Fibroblast of skin of right biceps (primary cell): ENCODE measurements around the gene SUCNR1.
"Not testable (repeated sequence)": the region's sequence is repeated elsewhere in the genome, so short reads cannot be mapped to it uniquely, and the experiment has no call there.

Experiments used
- DNase-seq: peaks from one replicate; pipeline ENCODE4 v3.0.0-alpha.2; 2013

SUCNR1 gene

DNA sequence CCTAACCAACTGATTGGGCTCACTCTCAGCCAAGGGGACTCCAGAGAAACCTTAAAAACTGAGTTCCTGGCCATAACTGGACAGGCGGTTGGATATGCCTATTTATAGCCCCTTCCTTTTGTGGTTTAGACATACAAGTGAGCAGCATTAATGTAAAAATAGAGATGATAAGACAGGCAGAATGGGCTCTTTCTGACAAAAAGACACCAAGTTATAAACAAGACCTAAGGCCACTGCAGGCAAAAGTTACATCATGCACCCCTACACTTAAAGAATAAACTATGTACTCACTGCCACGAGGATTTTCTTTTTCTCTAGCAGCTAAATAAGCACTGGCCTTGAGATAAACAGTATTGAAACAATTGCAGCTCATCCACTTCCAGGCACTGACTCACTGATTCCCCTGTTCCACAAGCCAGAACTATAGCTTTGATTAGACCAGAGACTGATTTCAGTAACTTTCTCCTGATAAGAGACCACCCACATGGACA is 30.1 kb downstream of the SUCNR1 start:
- peak; percentile 76 for DNase-seq

DNA sequence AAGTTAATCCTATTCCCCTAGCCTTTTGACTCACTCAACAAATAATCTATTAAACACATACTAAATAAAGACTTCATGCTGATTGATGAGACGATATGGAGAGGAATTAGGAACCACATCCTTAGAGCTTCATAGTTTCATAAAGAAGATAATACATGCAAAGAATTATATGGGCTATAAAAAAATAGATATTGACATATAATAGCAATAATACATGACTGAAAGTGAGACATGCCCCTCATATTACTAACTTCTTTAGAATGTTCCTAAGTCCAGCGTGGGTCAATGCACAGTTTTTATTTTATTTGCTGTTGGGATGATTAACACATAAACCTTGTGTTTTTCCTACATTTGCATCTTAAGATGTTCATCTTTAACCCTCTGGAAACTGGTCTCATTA is 32.2 kb downstream of the SUCNR1 start:
- DNase-seq = no peak

DNA sequence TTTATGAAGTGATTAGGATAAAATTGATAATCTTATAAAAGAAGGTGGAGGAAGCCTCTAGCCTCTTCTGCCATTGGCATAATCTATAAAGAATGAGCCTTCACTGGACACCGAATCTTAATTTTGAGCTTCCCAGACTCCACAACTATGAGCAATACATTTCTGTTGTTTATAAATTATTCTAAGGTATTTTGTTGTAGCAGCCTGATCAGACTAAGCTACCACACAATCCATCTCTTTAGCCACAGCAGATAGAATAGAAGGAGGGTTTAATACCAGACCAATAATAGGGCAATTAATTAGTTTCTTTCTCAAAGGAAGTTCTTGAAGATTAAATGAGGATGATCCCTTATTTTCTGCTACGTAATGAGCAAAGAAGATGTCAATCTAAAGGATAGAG is 33.3 kb downstream of the SUCNR1 start:
- no peak for DNase-seq

DNA sequence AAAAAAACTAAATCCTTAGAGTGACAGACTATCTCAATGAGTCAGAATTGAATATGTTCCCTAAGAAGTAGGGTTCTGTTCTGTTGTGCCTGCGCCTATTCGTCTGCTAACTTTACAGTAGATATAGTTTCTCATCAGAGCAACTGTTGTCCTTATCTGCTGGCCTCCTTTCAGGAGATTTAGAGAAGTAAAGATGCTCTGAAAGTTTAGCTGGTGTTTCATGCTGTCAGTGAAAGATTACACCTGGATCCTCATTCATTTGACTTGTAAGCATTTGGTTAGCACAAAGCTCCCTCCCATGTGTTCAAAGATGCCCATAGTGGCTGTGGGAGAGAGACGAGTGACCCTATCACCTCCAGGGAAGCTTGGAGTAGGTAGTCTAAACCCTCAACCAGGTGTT is 35.0 kb downstream of the SUCNR1 start:
- no peak for DNase-seq

DNA sequence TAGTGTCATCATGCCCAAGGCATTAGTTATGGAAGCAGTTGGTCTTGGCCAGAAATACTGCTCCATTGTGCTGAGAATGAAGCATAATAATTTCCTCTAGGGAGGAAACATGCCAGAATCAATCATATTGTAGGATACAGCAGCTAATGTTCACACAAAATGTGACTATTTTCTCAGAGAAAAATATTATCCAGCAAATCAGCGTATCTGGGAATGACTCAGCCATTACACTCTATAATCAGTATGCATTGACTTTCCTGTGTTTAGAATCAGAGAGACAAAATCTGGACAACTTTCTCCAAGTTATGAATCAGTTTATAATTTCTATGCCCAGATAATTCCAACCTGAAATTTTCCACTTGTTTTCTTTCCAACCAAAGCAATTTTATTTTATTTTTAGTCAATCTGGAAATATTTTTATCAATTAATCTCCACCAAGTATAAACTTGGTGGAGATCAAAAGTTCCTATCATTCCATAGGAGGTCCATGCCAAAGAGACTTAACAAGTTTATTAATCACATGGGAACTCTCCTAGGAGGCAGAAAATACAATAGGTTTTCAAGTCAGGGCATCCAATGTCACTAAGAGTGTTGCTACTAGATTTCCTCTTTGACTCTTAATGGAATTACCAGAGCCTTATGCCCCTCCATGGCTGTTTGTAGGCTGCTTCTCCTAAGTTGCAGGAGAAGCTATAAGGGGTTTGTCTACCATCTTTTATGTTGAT is 36.4 kb downstream of the SUCNR1 start:
- peak; percentile 85 for DNase-seq

DNA sequence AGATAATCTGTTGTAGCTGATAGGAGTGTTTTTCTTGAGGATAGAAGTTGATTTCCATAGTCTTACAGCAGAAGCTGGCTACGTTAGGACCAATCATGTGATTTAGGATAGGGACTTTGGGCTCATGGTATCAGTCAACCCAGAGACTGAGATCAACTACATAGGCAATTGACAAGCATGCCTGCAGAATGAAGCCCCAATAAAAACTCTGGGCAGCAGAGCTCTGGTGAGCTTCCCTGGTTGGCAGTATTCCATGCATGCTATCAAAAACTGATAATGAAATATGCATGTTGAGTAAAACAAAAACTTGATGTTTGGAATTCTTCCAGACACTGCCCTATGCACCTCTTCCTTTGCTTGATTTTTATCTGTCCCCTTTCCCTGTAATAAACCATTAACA is 38.0 kb downstream of the SUCNR1 start:
- DNase-seq = no peak

DNA sequence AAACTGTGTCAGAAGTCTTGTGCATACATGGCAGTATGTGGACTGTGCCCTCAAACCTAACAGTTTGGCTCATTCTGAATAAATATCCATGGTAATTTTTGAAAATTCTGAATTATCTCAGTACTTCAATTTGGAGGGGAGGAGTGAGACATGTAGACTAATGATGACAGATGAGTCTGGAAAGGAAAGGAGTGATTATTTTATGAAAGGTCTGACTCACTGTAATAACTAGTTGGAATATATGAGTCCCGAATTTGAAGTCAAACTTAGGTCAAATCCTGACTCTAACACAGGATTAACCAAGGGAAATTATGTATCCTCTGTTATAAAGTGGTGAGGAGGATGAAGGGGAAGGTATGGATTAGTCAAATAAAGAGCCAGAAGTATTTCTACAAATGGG is 38.6 kb downstream of the SUCNR1 start:
- DNase-seq = peak; percentile 88

DNA sequence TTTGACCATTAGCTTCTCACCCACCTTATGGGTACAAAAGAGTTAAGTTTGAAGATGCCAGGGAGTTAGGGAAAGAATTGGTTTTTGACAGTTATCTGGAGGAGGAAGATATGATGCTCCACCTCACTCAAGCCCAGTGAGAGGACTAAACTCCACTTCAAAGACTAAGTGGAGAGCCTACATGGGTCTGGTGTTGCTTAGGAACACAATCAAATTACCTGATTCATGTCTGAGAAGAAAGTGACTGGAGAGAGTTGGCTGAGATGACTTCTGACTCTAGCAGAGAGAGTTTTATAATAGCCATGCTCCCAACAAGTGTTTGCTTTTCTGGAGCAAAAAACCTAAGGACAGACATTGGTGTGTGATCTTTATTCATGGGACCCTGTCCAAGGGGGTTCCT is 43.3 kb downstream of the SUCNR1 start:
- no peak for DNase-seq

DNA sequence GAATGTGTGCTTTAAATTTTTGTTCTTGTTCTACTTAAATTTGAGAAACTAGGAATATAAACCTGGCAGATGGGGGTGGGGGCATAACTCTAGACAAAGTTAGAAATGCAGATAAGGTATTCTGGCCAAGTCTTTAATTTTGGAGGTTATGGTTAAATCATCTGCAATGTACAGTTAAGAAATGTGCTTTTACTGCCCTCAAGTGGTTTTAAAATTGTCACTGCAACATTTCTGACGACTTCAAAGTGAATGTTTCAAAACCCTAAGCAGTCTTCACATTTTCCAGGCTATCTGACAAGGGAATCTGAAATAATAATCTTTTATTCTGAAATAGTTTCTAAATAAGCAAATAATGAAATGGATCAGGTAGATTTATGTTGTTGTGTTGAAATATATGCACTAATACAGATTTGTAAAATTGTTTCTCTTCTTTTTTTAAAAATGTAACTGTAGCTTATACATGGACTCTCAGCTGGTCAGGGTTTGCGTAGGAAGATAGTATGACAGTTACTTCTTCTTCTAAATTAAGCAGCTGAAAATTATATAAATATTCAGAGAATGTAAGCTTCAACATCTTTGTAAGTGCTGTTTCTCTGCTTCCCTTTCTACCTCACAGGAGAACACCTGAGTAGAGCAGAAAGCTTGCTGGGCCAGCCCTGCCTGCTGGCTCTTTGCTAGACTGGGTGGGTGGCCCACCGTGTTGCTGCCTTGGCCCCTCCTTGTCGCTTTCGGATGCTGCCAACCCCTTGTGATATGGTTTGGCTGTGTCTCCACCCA is 45.0 kb downstream of the SUCNR1 start:
- DNase-seq = peak; percentile 70

DNA sequence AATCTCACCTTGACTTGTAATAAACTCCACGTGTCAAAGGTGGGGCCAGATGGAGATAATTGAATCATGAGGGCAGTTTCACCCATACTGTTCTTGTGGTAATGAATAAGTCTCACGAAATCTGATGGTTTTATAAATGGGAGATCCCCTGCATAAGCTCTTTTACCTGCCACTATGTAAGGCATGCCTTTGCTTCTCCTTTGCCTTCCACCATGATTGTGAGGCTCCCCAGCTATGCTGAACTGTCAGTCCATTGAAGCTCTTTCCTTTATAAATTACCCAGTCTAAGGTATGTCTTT is 45.5 kb downstream of the SUCNR1 start:
- DNase-seq = no peak

DNA sequence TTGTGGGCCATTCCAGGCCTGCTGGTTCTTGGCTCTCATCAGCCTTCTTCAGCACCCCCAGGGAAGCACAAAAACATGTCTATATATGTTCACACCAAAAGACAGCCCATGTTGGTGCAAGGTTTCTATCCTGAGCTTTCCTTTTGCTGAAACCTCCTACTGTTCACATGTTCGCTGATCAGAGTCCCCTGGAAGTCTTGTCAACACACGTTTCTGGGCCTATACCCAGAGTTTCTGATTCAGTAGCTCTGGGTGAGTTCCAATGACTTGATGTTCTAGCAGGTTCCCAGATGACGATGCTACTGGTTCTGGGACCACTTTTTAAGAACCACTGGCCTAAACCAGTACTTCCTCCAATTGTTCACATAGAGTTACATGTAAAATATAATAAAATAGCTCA is 46.0 kb downstream of the SUCNR1 start:
- no peak for DNase-seq

DNA sequence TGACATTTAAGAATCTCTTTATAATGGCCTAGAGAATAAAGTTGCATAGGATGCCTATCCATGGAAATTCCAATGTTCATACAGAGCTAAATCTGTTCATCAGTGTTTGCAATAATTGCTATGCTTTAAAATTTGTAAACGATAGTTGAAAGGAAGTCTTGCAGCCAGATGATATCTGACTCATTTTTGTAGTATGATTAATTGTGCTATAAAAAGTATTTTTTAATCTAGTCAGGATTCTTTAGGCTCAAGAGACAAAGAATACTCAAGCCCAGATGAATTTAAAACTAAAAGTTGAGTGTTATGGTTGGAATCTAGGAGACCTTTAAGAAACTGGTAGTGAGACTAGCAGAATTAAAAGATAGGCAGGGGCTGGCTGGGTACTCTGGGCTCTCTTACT is 50.5 kb downstream of the SUCNR1 start:
- peak; percentile 84 for DNase-seq

DNA sequence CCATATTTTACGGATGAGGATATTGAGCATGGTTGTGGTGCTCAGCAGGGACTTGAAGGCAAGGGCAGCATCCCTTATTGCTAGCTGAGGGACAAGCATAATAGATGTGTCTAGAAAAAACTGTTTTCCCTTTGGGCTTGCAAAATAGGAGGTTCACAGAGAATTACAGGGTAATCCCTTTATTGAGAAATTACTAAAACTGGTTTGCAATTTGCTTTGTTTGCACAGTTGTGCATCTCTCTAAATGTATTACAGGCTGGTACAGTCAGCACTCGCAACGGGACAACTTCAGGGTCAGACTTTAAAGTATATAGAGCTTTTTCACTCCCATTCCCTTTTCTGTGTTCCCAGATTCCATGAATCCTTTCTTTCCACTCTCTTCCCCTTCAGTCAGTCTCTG is 51.3 kb downstream of the SUCNR1 start:
- DNase-seq = no peak

DNA sequence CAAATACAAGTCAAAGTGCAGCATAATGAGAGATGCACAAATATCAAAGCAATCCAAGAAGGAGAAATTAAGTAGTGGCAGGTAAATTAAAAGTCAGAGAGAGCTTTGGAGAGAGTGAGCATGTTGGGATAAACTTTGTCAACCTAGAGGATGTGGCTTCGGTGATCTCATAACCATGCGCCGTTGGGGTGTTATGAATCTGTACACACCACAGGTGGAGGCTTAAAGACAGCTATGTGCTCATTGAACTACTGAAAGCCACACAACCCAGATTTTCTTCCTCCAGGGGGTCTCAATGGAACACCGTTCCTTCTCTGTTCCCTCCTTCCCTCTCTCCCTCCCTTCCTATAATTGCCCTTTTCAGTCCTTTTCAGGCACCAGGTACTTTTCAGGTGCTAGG is 52.0 kb downstream of the SUCNR1 start:
- peak; percentile 27 for DNase-seq

DNA sequence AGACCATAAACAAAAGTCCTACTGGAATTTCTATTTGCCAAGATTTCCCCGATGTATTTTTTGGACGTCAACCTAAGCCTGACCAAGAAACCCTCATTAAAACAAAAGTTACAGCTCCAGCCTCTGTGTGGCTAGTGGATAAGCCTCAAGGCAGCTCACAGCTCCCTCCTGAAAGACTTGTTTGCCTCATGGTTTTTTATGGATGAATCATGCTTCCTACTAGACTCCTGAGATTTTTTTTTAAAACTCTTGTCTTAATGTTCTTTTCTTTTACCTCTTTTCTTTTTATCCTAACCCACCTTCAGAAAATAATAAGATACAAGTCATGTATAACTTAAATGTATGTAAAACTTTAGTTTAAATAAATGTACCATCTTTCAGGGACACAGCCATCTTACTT is 52.4 kb downstream of the SUCNR1 start:
- DNase-seq = peak; percentile 85

DNA sequence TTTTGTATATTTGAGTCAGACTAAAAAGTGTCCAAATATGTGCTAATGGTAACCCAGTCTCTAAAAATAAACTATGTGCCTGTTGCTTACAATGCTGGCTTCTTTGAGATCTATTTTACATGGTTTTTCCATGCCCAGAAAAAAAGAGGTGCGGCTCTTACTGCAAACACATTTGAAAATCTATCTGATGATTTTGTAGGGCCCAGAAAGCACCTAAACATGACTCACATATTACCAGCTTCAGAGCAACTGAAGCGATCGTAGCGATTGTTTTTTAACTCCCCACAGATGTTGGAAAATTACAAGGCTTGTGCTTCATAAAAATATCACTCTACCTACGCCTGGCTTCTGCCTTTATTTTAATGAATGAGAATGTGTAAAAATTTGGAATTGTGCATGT is 53.5 kb downstream of the SUCNR1 start:
- peak; percentile 73 for DNase-seq

DNA sequence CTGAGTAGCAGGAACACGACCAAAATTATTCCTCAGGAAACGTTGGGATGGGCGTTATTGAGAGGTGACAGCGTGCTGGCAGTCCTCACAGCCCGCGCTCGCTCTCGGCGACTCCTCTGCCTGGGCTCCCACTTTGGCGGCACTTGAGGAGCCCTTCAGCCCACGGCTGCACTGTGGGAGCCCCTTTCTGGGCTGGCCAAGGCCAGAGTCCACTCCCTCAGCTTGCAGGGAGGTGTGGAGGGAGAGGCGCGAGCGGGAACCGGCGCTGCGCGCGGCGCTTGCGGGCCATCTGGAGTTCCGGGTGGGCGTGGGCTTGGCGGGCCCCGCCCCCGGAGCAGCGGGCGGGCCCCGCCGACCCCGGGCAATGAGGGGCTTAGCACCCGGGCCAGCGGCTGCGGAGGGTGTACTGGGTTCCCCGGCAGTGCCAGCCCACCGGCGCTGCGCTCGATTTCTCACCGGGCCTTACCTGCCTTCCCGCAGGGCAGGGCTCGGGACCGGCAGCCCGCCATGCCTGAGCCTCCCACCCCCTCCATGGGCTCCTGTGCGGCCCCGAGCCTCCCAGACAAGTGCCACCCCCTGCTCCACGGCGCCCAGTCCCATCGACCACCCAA is 54.6 kb downstream of the SUCNR1 start:
- DNase-seq = not testable (repeated sequence)

DNA sequence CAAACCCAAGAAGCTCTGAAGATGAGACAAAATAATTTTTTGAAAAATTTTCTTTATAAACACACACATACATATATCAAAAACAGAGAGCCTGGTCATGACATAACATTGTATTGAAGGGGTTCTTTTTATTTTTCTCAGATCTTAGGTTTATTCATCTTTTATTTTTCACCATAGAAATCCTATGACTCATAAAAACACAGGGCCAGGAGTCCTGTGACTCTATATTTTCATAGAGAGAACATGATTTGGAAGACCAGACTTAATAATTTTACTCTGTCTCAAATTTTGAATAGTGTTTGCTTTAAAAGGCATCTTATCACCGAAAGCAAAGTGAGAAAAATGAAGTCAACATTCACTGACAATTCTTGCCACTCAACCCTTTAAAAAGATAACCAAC is 57.7 kb downstream of the SUCNR1 start:
- DNase-seq = peak; percentile 42

DNA sequence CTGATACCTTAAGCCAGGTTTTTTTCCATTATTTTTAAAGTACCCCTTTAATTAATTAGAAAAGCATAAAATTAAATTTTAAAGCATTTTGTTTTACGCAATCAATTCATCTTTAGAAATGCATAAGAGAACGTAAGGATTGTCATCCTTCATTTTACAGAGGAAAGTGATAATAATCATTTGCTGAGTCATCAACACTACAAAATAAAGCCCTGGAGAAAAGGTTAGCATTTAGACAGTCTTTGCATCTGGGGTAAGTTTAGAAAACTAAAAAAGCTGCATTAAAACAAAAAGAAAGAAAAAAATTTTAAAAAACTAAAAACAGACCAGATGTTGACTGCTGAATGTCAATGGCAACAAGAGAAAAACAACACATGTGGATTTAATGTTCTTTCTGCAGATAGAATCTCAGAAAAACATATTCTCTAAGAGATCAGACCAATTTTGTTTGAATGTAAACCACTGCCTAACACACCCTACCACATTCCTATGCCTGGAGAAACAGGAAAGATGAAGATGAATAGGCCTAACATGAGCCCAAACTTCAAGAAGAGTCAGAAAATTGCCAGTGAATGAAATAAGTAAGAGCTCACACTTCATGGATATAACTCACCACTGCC is 59.9 kb downstream of the SUCNR1 start:
- peak; percentile 46 for DNase-seq
